Measurements from ENCODE around the gene LANCL2.
"Not testable (repeated sequence)": the region's sequence is repeated elsewhere in the genome, so short reads cannot be mapped to it uniquely, and the experiment has no call there.

Gene LANCL2

GRCh38 chr7:55396233-55396785 lies 31.2 kb downstream of the LANCL2 start:
- no peaks in the 10 kb centered on the region for H3K27me3 ChIP-seq
- no peaks in the 10 kb centered on the region for H3K9me3 ChIP-seq
- H3K36me3 ChIP-seq: peaks cover 7 to 32% (median 7%) of the 10 kb centered on the region in 3 donors
- intact Hi-C loops (cut with DNase I; ENCODE audit: low total_unique reads): no loop called here
- no peak for TF ChIP-seq CTCF (IDR thresholded peaks at IDR 0.05)
- H3K4me1 ChIP-seq: no peaks in the 10 kb centered on the region
- no peak overlapping the region for H3K27ac ChIP-seq
- DNase-seq: no peak
- no peak overlapping the region for H3K4me3 ChIP-seq

GRCh38 chr7:55397617-55398016 lies 32.5 kb downstream of the LANCL2 start:
- intact Hi-C loops (cut with DNase I; ENCODE audit: low total_unique reads): no loop called here
- no peaks in the 10 kb centered on the region for H3K4me1 ChIP-seq
- DNase-seq: no peak
- no peaks in the 10 kb centered on the region for H3K27me3 ChIP-seq
- peaks cover 0 to 25% (median 0%) of the 10 kb centered on the region in 3 donors for H3K36me3 ChIP-seq
- TF ChIP-seq CTCF (IDR thresholded peaks at IDR 0.05): no peak
- H3K27ac ChIP-seq: no peak overlapping the region
- H3K4me3 ChIP-seq: no peak overlapping the region
- no peaks in the 10 kb centered on the region for H3K9me3 ChIP-seq

GRCh38 chr7:55400191-55400590 lies 35.1 kb downstream of the LANCL2 start:
- Histone ChIP-seq H3K4me3 (no peak overlapping the region), H3K4me1 (no peaks in the 10 kb centered on the region), H3K27ac (no peak overlapping the region), H3K27me3 (no peaks in the 10 kb centered on the region), H3K36me3 (peaks cover 0 to 19% (median 5%) of the 10 kb centered on the region in 3 donors), H3K9me3 (no peaks in the 10 kb centered on the region)
- DNase-seq: no peak
- no peak for TF ChIP-seq CTCF (IDR thresholded peaks at IDR 0.05)
- intact Hi-C loops (cut with DNase I; ENCODE audit: low total_unique reads): no loop called here

GRCh38 chr7:55402506-55402905 lies 37.4 kb downstream of the LANCL2 start:
- H3K4me1 ChIP-seq; H3K27me3 ChIP-seq; H3K9me3 ChIP-seq; intact Hi-C loops (cut with DNase I; ENCODE audit: low total_unique reads); DNase-seq; H3K27ac ChIP-seq; H3K4me3 ChIP-seq: not testable (repeated sequence)
- peaks cover 3 to 33% (median 6%) of the 10 kb centered on the region in 3 donors for H3K36me3 ChIP-seq

- Histone ChIP-seq H3K4me3 (no peak overlapping the region), H3K36me3 (peaks cover 3 to 33% (median 6%) of the 10 kb centered on the region in 3 donors), H3K27me3 (no peaks in the 10 kb centered on the region), H3K9me3 (no peaks in the 10 kb centered on the region), H3K27ac (no peak overlapping the region), H3K4me1 (no peaks in the 10 kb centered on the region)
- intact Hi-C loops (cut with DNase I; ENCODE audit: low total_unique reads): no loop called here
- no peak for TF ChIP-seq CTCF (IDR thresholded peaks at IDR 0.05)
- DNase-seq: no peak
These were observed 40.9 kb downstream of the LANCL2 start for GRCh38 chr7:55405856-55406541.

- no peak for DNase-seq
- H3K36me3 ChIP-seq: peaks cover 3 to 39% (median 6%) of the 10 kb centered on the region in 3 donors
- TF ChIP-seq CTCF (IDR thresholded peaks at IDR 0.05): no peak
- no peaks in the 10 kb centered on the region for H3K9me3 ChIP-seq
- no peak overlapping the region for H3K27ac ChIP-seq
- intact Hi-C loops (cut with DNase I; ENCODE audit: low total_unique reads): loop anchor here (5.0 kb wide), 1 partner anchor 127 kb away; no protein-coding TSS in a partner anchor
- no peaks in the 10 kb centered on the region for H3K27me3 ChIP-seq
- no peaks in the 10 kb centered on the region for H3K4me1 ChIP-seq
- no peak overlapping the region for H3K4me3 ChIP-seq
These were observed 44.5 kb downstream of the LANCL2 start for GRCh38 chr7:55409482-55410225.
